Uterus (tissue), 4 donors: Measurements from ENCODE around the gene SLC15A5. TPM values are rescaled to one million over a fixed set of nuclear protein-coding genes. Genes with fewer than 3 reads are reported as not detected.
A peak's percentile ranks its signal among the peaks of the same experiment; 100 is the strongest.

Experiments
- DNase-seq, 2 donors: peaks; one replicate each; pipeline ENCODE4 v3.0.0-alpha.2; 2019 to 2020
- H3K27ac ChIP-seq, 2 donors: fragments of 200-600 bp; sonication (generic); 1 replicate in 1 of 2; 2 replicates in 1 of 2; pipeline ENCODE4 v1.5.1; 2016 to 2018
- H3K27me3 ChIP-seq, 2 donors: fragments of 200-600 bp; sonication (generic); one replicate each; pipeline ENCODE4 v1.5.1; 2018 to 2019; ENCODE audit warnings: control low read depth in 1 of 2
- H3K36me3 ChIP-seq, 2 donors: fragments of 200-600 bp; sonication (generic); one replicate each; pipeline ENCODE4 v1.5.1; 2019; ENCODE audit warnings: control low read depth in 1 of 2
- H3K4me1 ChIP-seq, 2 donors: fragments of 200-600 bp; sonication (generic); one replicate each; pipeline ENCODE4 v1.5.1; 2018 to 2019; ENCODE audit warnings: control low read depth in 1 of 2
- H3K4me3 ChIP-seq, 2 donors: fragments of 200-600 bp; sonication (generic); 1 replicate in 1 of 2; 2 replicates in 1 of 2; pipeline ENCODE4 v1.5.1; 2018 to 2019; ENCODE audit warnings: mild to moderate bottlenecking in 1 of 2
- H3K9me3 ChIP-seq, 2 donors: fragments of 200-600 bp; sonication (generic); one replicate each; pipeline ENCODE4 v1.5.1; 2019; ENCODE audit warnings: control low read depth in 1 of 2
- POLR2A ChIP-seq, 2 donors: fragments of 450-650 bp; IDR thresholded peaks; one replicate each; pipeline ENCODE4 v1.6.1; 2016; ENCODE audit warnings: antibody characterized with exemption in 2 of 2, mild to moderate bottlenecking in 1 of 2, moderate library complexity in 1 of 2
- intact Hi-C: fragments of 100-400 bp; cut with DNase I; formaldehyde crosslinking; loops from one replicate; pipeline ENCODE4 v1.15.1; 2023; ENCODE audit warnings: low total_unique reads
- total RNA-seq, 4 donors: library from RNA; depleted of rRNA in 3 of 4; stranded (reverse); fragments of >200 nt in 3 of 4; gene quantifications; one replicate each; pipeline versions ENCODE4 v1.1.0 to v1.2.4, GENCODE V29; 2014 to 2023
- TF ChIP-seq, protein P1 (sequence below), 4 experiments: fragments of 200-600 bp in 2 of 4; fragments of 450-650 bp in 2 of 4; sonication (generic) in 2 of 4; IDR thresholded peaks; one replicate each; pipeline ENCODE4 v1.5.1; 2016 to 2019; ENCODE audit warnings: antibody characterized with exemption in 4 of 4, mild to moderate bottlenecking in 2 of 4, moderate library complexity in 1 of 4
- donor health status: DM: yes; HTN: yes; CAD: no.

SLC15A5 gene
- total RNA-seq, 4 donors from 2014 or later = not detected

DNA sequence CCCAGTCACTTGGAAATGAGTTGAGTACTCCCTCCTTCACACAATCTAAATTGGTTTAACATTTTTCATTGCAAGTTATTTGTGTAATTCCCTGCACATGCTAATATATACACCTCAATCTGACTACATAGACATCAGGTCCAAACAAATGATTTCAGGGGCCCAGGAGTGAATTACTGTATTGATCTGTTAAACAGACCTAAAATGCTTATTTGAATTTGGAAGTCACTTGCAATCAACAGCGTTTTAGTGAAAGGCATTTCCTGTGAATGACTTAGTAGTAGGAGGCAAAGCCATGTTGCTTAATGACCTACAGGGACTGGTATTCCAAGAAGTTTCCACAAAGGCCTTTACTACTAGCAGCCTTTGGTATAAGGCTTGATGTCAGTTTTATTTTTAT is 22.6 kb upstream of the SLC15A5 start:
- Histone ChIP-seq H3K4me1 (no peaks in the 10 kb centered on the region), H3K9me3 (no peaks in the 10 kb centered on the region), H3K4me3 (no peak overlapping the region), H3K27me3 (no peaks in the 10 kb centered on the region), H3K27ac (peak overlapping the region in 1 of 2 donors; percentile 50), H3K36me3 (no peaks in the 10 kb centered on the region)
- TF ChIP-seq, protein P1, sequence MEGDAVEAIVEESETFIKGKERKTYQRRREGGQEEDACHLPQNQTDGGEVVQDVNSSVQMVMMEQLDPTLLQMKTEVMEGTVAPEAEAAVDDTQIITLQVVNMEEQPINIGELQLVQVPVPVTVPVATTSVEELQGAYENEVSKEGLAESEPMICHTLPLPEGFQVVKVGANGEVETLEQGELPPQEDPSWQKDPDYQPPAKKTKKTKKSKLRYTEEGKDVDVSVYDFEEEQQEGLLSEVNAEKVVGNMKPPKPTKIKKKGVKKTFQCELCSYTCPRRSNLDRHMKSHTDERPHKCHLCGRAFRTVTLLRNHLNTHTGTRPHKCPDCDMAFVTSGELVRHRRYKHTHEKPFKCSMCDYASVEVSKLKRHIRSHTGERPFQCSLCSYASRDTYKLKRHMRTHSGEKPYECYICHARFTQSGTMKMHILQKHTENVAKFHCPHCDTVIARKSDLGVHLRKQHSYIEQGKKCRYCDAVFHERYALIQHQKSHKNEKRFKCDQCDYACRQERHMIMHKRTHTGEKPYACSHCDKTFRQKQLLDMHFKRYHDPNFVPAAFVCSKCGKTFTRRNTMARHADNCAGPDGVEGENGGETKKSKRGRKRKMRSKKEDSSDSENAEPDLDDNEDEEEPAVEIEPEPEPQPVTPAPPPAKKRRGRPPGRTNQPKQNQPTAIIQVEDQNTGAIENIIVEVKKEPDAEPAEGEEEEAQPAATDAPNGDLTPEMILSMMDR (IDR thresholded peaks at IDR 0.05) = no peak
- no peak for TF ChIP-seq POLR2A (IDR thresholded peaks at IDR 0.05)
- intact Hi-C loops = no loop called here
- no peak for DNase-seq

DNA sequence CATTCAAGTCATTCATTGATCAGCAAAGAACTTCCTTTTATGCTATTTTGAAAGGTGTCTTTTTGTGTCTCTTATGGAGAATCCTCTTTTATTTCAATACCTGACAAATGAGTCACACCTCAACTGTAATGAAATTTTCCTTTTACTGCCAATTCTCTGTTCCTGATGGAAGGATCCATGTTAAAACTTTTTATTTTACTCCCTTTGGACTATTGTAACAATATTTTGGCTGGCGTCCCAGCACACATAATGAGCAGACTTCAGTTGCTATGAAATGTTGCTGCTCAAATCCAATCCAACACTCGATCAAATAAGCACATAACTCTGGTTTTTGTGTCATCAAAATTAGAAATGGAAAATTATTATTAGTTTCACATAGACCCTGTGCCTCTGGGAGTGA is 21.9 kb upstream of the SLC15A5 start:
- no peak for TF ChIP-seq POLR2A (IDR thresholded peaks at IDR 0.05)
- TF ChIP-seq, protein P1 (IDR thresholded peaks at IDR 0.05) = no peak
- no peaks in the 10 kb centered on the region for H3K36me3 ChIP-seq
- H3K27me3 ChIP-seq = no peaks in the 10 kb centered on the region
- peak in 1 of 2 donors; percentile 14 for DNase-seq
- no peaks in the 10 kb centered on the region for H3K9me3 ChIP-seq
- intact Hi-C loops = no loop called here
- H3K4me1 ChIP-seq = no peaks in the 10 kb centered on the region
- H3K27ac ChIP-seq = no peak overlapping the region
- no peak overlapping the region for H3K4me3 ChIP-seq

DNA sequence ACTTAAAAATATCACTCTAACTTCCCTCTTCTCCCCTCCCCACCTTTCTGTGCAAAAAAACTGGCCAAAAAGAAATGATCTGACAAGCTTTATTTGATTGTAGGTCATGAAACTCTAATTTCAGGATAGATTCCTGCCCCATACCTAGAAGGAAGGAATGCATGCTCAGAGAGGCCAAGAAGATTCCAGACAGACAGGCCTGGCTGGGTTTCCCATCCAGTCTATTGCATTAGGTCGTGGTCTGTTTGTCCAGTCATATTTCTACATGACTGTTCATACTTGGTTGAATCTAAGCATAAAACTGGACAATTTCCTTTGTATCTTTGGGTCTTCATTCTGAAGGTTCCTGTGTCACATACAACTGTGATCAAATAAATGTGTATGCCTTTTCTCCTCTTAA is 20.0 kb upstream of the SLC15A5 start:
- DNase-seq = no peak
- no peaks in the 10 kb centered on the region for H3K27me3 ChIP-seq
- no peaks in the 10 kb centered on the region for H3K9me3 ChIP-seq
- intact Hi-C loops = no loop called here
- H3K27ac ChIP-seq = no peak overlapping the region
- H3K36me3 ChIP-seq = no peaks in the 10 kb centered on the region
- no peak overlapping the region for H3K4me3 ChIP-seq
- TF ChIP-seq, protein P1 (IDR thresholded peaks at IDR 0.05) = no peak
- TF ChIP-seq POLR2A (IDR thresholded peaks at IDR 0.05) = no peak
- H3K4me1 ChIP-seq = no peaks in the 10 kb centered on the region

DNA sequence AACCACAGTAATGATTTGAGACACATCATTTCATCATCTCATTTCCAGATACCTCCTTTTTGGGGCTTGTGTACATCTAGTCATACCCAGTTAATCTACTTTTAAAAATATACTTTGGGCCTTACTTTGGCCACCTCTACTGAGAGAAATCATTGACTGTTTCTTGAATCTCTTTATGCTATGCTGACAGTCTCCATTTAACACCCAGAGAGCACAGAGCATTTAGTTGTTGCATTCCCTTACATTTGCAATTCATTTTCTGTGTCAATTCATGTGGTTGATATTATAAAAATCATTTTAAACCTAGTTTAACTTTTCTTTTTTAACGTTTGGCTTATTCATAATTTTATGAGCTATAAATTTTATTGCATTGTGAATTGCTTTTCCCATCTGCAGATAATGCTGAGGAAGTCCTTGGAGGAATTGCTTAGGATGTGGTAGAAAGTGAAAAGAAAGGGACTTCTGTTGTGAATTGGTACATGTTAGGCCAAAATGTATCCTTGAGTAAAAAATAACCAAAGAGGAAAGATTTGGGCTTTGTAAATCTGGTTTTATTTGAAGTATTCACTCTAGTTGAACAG is 17.0 kb upstream of the SLC15A5 start:
- Histone ChIP-seq H3K4me3 (no peak overlapping the region), H3K27me3 (no peaks in the 10 kb centered on the region), H3K4me1 (no peaks in the 10 kb centered on the region), H3K36me3 (no peaks in the 10 kb centered on the region), H3K27ac (no peak overlapping the region), H3K9me3 (no peaks in the 10 kb centered on the region)
- intact Hi-C loops = no loop called here
- DNase-seq = no peak
- TF ChIP-seq, protein P1 (IDR thresholded peaks at IDR 0.05) = no peak
- no peak for TF ChIP-seq POLR2A (IDR thresholded peaks at IDR 0.05)

DNA sequence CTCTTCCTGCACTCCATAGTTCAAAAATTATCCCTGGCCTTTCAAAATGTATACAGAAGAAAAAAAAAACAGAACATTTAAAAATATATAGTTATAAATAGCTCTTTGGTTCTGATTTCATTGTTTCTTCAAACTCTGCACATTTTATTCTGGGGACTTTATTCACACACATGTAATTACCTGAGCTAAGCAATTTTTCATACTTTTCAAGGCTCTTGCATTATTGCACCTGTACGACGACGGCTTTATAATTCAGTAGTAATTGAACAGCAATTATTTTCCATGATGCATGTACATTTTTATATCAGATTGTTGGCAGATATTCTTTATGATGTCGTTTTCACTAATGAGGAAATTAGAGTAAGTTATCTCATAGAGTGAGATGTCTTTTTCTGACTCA is 13.5 kb upstream of the SLC15A5 start:
- TF ChIP-seq, protein P1 (IDR thresholded peaks at IDR 0.05) = no peak
- no peak for TF ChIP-seq POLR2A (IDR thresholded peaks at IDR 0.05)
- Histone ChIP-seq H3K27ac (no peak overlapping the region), H3K4me3 (no peak overlapping the region), H3K4me1 (no peaks in the 10 kb centered on the region), H3K36me3 (no peaks in the 10 kb centered on the region), H3K9me3 (no peaks in the 10 kb centered on the region), H3K27me3 (no peaks in the 10 kb centered on the region)
- intact Hi-C loops = no loop called here
- DNase-seq = no peak
